HG03095 (cell line): ENCODE data around the gene CCDC198.
A peak's percentile ranks its signal among the peaks of the same experiment; 100 is the strongest.

Experiments
- ATAC-seq: cut with Tn5 transposase; IDR thresholded peaks from one replicate; pipeline ENCODE4 v1.9.1; 2021; ENCODE audit warnings: moderate library complexity; ENCODE audit not compliant: unreplicated experiment

CCDC198 gene, protein sequence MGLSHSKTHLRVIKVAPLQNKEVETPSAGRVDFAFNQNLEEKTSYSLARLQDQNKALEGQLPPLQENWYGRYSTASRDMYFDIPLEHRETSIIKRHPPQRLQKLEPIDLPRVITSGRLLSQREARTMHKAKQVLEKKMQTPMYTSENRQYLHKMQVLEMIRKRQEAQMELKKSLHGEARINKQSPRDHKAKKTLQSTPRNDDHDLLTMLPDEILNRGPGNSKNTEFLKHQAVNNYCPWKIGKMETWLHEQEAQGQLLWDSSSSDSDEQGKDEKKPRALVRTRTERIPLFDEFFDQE

DNA sequence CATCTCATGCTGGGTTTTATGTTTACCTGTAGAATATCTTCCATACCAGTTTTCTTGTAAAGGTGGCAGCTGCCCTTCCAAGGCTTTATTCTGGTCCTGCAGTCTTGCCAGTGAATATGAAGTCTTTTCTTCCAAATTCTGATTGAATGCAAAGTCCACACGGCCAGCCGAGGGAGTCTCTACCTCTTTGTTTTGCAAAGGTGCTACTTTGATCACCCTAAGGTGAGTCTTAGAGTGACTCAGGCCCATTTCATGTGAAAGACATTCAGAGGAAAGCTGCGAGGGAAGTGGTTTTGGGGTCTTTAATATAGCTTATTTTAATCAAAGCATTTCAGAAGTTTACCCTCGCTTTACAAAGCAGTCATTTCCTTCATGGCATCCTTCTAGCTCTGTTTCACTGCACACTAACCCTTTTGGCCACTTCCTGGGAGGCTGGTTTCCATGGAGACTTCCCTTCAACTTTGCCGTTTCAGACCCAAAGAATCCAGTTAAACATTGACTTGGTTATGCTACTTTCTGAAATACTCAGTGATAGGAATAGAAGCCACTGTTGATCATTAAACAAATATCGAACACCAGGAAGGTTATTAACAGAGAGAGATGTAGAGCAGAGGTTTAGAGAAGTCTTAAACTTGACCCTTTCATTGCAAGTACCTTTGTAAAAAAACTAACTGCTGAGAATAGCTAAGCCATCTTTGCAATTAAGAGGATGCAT is at the start of gene CCDC198:
TSS of gene CCDC198 (minus strand) at position 391 of the 715 bp plus-strand sequence. CDS start at position 249, 142 bp downstream.
- ATAC-seq = peak; percentile 70

DNA sequence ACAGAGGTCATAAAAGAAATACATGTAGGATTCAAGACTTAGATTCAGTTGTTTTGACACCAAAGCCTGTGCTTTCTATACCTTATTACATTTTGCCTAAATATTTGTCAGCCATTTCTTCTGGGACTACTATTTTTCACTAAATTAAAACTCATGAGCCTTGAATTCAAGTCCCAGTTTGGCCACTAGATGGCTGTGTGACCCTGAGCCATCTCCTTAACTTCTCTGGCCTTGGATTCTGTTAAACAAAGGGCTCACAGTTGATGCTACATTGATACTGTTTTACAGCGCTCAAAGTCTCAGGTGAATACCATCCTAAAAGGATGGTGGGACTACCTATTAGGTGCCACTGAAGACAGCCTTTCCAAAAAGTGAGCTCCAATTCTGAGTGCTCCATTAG is 39.6 kb upstream of the CCDC198 start:
- ATAC-seq = no peak

DNA sequence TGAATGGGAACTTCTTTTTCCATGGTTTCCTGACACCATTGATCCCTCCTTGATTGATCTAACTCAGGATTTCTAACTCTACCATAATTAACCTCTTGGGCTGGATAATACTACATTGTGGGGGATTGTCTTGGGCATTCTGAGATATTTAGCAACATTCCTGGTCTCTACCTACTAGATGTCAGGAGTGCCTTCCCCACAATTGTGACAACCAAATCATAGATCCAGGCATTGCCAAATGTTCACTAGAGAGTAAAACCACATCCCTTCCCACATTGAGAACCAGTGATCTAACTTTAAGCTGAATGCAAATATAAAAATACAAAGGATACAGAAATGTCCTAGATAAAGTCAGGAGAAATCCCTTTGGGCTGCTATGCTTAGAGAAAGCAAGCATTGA is 36.9 kb upstream of the CCDC198 start:
- ATAC-seq = no peak

- ATAC-seq = no peak
Observed at GRCh38 chr14:57526942-57527341, 33.3 kb upstream of the CCDC198 start.

- no peak for ATAC-seq
Observed at GRCh38 chr14:57519043-57519442, 25.4 kb upstream of the CCDC198 start.

- no peak for ATAC-seq
Observed at GRCh38 chr14:57512220-57512619, 18.6 kb upstream of the CCDC198 start.

DNA sequence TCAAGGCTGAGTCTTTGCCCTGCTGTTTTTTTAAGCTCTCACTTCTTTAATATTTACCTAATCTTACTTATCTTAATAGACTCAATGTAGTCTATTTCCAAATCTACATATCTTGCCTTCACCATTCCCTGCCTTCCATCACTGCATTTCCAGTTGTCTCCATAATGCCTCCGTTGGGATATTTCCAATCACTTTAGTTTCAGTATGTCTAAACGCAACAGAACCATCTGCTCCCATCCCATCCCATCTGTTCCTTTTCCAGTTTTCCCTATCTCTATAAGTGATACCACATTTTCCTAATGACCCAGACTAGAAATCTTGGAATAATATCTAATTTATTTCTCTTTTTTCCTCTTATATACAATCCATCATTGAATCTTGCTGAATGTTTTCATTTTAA is 15.1 kb upstream of the CCDC198 start:
- no peak for ATAC-seq

DNA sequence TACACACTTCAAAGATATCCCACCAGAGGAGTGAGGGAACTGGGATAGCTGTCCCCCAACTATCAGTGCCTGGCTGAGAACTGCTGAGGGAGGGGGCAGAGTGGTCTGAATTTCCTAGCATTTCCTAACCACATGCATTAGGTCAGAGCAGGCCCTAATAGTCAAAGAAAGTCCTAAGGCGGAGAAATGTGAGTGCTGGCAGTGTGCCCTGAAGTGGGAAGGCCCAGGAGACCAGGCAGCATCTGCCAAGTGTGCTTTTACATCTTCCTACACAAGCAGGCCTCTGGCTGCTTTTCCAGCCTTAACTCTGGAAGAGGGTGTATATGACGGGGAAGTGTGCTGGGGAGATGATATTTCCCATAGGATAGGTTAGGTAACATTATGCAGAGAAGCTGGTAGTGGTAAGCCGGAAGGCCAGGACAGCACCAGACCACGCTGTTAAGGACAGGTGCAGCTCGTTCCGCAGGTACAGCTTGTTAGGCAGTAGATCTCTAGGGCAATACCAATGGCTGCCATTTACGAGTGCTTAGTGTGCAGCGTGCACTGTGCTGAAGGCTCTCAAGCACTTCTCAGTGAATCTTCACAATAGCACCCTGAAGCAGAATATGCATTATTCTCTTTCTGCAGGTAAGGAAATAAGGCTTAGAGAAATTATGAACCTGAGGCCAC is 9.1 kb upstream of the CCDC198 start:
- no peak for ATAC-seq

- ATAC-seq = no peak
Observed at GRCh38 chr14:57501039-57501557, 7.4 kb upstream of the CCDC198 start.

DNA sequence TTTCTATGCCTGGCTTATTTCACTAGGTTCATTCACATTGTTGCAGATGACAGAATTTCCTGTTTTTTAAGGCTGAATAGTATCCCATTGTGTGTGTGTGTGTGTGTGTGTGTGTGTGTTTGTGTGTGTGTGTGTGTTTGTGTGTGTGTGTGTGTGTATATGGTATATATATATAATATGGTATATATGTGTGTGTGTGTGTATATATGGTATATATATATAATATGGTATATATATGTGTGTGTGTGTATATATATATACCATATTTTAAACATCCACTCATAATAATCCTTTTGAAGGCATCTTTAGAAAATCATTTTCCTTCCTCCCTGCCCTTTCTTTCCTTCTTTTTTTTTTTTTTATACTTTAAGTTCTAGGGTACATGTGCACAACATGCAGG is 5.0 kb upstream of the CCDC198 start:
- ATAC-seq = no peak

GRCh38 chr14:57498035-57498434 is 4.4 kb upstream of the CCDC198 start:
- no peak for ATAC-seq

DNA sequence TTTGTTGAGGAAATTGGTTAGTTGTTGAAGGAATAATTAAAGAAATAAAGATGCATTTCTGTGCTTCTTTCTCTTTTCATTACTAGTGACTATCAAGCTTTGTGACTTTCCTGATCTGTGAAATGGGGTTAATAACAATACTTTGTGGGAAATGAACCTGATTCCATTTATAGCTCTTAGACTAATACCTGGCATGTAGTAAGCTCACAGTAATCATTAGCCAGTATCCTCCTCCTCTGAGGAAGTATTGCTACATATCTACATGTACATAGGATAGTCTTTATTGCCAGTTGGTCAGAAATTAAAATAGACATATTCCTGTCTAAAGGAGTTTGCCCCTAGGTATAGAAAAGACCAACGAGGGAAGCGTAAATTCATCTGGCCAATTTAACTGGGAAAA is 1.8 kb upstream of the CCDC198 start:
- no peak for ATAC-seq

DNA sequence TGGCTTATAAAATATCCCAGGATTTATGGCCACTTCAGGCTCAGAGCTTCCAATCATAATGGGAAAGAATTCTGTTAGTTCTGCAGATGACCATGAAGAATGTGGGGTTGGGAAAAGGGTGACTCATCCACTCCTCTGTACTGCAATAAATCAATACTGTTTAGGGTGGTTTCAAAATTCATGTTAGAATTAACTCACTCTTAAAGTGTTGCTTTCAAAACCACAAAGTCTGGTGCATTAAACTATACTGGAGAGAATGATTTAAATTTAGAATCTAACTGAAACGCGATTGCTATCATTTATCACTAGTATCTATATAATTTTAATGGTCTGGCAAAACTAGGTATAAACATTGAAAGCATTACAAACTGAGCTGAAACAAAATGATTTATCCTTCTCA is 798 bp downstream of the CCDC198 start:
- ATAC-seq = no peak

GRCh38 chr14:57491640-57492039 is 2.0 kb downstream of the CCDC198 start:
- ATAC-seq = no peak

DNA sequence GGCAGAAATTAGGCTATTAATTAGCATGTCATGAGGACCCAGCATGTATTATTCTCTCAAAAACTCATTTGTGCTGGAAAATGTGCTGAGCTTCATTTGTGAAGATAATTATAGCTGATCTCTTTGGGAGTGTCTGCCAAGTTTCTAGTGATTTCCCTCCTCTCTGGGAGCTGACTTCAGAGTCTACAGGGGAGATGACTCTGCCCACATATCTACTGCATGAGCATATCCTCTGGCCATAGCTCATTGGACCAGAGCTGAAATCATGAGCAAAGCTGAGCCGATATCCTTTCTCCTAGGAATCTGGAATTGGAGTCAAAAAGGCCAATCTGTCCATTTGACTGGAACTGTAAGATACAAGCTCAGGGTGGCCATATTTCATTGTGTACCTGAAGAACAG is 5.9 kb downstream of the CCDC198 start:
- ATAC-seq = no peak

GRCh38 chr14:57486767-57487379 is 6.8 kb downstream of the CCDC198 start:
- no peak for ATAC-seq

DNA sequence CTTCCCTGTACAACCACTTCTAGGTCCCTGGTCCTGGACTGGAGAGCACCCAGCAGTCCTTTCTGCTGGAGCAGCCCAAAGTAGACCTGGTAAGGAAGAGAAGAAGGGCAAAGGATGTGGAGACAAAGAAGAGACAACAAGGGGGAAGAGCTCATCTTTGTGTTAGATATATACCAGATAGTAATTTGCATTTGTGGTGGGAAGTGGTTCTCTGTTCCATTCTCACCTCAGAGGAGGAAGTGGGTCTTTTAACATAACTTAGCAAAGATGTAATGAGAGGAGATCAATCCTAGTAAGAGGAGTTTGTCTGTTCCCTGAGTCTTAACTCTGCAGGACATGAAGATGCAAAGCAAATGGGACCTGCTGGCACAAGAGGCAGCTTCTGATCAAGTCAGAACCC is 8.0 kb downstream of the CCDC198 start:
- ATAC-seq = peak; percentile 96

DNA sequence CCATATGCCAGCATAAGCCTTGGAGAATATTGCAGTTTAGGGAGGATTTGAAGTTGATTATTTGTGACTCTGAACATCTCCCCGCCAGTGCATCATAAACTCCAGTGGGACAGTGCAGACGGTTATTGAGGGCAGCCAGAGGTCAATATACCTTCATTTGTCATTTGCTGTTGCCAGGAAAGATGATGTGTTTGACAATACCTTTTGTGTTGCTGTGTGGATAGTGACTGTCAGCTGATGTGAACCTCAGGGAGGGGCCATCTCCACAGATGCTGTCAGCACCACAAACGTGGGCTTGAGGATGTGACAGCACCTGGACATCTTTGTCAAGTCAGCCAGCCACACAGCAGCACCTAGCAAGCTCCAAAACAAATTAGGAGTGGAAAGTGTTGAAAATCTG is 11.5 kb downstream of the CCDC198 start:
- ATAC-seq = no peak

- no peak for ATAC-seq
Observed at GRCh38 chr14:57480051-57480450, 13.6 kb downstream of the CCDC198 start.

- ATAC-seq = no peak
Observed at GRCh38 chr14:57479197-57479596, 14.5 kb downstream of the CCDC198 start.

DNA sequence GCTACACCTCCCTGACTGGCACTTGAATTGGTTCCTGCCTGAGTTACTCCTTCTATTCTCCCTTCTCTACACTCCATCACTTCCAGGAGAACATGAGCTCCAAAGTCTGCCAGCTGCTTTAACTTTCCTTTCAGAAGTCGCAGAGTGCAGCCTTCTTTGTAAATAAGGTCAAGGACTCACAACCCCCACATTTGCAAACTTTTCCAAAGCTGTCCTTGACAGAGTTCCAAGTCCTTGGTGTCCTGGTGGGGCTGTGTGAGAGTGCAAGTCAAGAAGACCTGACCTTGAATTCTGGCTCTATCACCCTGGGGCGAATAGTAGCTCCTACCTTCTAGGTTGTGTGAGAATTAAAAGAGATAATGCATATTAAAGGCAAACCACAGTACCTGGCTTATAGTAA is 15.6 kb downstream of the CCDC198 start:
- no peak for ATAC-seq
